Ascending aorta (tissue), 2 donors: Measurements from ENCODE around the gene KRT73. TPM values are rescaled to one million over a fixed set of nuclear protein-coding genes. Genes with fewer than 3 reads are reported as not detected.
A peak's percentile ranks its signal among the peaks of the same experiment; 100 is the strongest.

Source experiments
- DNase-seq, 2 donors: peaks; one replicate each; pipeline ENCODE4 v3.0.0-alpha.2; 2019; ENCODE audit warnings: low spot score in 2 of 2
- H3K27ac ChIP-seq, 2 donors: fragments of 200-600 bp; sonication (generic); one replicate each; pipeline ENCODE4 v1.5.1; 2016 to 2017; ENCODE audit warnings: mild to moderate bottlenecking in 1 of 2
- H3K27me3 ChIP-seq: fragments of 200-600 bp; sonication (generic); one replicate; pipeline ENCODE4 v1.5.1; 2017
- H3K36me3 ChIP-seq, 2 donors: fragments of 200-600 bp; sonication (generic); one replicate each; pipeline ENCODE4 v1.5.1; 2016
- H3K4me1 ChIP-seq, 2 donors: fragments of 200-600 bp; sonication (generic); one replicate each; pipeline ENCODE4 v1.5.1; 2016 to 2017; ENCODE audit warnings: mild to moderate bottlenecking in 1 of 2
- H3K4me3 ChIP-seq, 2 donors: fragments of 200-600 bp; sonication (generic); one replicate each; pipeline ENCODE4 v1.5.1; 2016 to 2017; ENCODE audit warnings: mild to moderate bottlenecking in 1 of 2
- H3K9me3 ChIP-seq, 2 donors: fragments of 200-600 bp; sonication (generic); one replicate each; pipeline ENCODE4 v1.5.1; 2016
- intact Hi-C: fragments of 100-400 bp; cut with DNase I; formaldehyde crosslinking; loops from one replicate; pipeline ENCODE4 v1.15.1; 2023
- total RNA-seq: library from RNA; depleted of rRNA; stranded (reverse); fragments of >200 nt; gene quantifications from one replicate; pipeline ENCODE4 v1.1.0, GENCODE V29; 2016
- TF ChIP-seq, protein P1 (sequence below), 3 experiments: fragments of 200-600 bp in 2 of 3; fragments of 450-650 bp in 1 of 3; sonication (generic) in 2 of 3; IDR thresholded peaks; one replicate each; pipeline ENCODE4 v1.5.1; 2016 to 2019; ENCODE audit warnings: antibody characterized with exemption in 3 of 3, mild to moderate bottlenecking in 1 of 3, moderate library complexity in 1 of 3

Gene KRT73
- total RNA-seq, 1 donor from 2014 or later = not detected

DNA sequence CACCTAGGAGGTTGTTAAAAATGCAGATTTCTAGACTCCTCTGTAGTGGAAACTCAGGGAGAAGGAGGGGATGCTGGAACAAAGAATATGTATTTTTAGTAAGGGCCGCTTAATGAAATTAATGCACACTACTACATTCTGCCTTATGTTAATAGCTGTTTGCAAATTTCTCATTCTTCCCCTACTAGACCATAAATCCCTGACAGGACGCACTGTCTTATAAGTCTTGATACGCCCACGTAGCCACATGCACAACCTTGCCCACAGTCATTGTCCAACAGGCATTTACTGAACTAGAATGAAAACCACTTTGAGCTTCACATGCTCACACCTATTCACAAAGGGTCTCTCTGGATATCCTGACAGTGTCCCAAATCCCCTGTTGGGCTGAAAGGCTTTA, 23.1 kb upstream of the KRT73 start:
- no peak for DNase-seq
- intact Hi-C loops = no loop called here
- H3K9me3 ChIP-seq = no peaks in the 10 kb centered on the region

DNA sequence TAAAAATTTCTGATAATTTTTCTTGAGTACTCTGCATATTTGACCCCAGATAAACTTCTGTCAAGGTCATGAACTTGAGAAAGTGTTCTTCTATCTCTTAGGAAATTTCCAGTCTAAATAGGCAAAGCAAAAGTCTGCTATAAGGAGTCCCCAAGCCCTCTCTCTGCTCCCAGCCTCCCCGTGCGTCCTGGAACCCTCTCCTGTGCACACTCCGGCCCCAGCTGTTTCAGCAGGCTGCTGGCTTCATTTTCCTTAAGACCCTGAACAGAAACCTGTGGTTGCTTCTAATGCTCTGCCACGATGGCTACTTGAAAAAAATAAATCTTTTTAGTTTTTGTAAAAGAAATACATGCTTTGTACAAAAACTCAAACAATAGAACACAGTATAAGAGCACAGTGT, 18.9 kb upstream of the KRT73 start:
- no peaks in the 10 kb centered on the region for H3K4me1 ChIP-seq
- DNase-seq = peak in 1 of 2 donors; percentile 12

More for the DNA sequence above, 23.1 kb upstream of the KRT73 start:
- TF ChIP-seq, protein P1, sequence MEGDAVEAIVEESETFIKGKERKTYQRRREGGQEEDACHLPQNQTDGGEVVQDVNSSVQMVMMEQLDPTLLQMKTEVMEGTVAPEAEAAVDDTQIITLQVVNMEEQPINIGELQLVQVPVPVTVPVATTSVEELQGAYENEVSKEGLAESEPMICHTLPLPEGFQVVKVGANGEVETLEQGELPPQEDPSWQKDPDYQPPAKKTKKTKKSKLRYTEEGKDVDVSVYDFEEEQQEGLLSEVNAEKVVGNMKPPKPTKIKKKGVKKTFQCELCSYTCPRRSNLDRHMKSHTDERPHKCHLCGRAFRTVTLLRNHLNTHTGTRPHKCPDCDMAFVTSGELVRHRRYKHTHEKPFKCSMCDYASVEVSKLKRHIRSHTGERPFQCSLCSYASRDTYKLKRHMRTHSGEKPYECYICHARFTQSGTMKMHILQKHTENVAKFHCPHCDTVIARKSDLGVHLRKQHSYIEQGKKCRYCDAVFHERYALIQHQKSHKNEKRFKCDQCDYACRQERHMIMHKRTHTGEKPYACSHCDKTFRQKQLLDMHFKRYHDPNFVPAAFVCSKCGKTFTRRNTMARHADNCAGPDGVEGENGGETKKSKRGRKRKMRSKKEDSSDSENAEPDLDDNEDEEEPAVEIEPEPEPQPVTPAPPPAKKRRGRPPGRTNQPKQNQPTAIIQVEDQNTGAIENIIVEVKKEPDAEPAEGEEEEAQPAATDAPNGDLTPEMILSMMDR (IDR thresholded peaks at IDR 0.05) = no peak
- no peak overlapping the region for H3K4me3 ChIP-seq
- no peaks in the 10 kb centered on the region for H3K27me3 ChIP-seq
- H3K36me3 ChIP-seq = no peaks in the 10 kb centered on the region
- H3K27ac ChIP-seq = no peak overlapping the region
- no peaks in the 10 kb centered on the region for H3K4me1 ChIP-seq

DNA sequence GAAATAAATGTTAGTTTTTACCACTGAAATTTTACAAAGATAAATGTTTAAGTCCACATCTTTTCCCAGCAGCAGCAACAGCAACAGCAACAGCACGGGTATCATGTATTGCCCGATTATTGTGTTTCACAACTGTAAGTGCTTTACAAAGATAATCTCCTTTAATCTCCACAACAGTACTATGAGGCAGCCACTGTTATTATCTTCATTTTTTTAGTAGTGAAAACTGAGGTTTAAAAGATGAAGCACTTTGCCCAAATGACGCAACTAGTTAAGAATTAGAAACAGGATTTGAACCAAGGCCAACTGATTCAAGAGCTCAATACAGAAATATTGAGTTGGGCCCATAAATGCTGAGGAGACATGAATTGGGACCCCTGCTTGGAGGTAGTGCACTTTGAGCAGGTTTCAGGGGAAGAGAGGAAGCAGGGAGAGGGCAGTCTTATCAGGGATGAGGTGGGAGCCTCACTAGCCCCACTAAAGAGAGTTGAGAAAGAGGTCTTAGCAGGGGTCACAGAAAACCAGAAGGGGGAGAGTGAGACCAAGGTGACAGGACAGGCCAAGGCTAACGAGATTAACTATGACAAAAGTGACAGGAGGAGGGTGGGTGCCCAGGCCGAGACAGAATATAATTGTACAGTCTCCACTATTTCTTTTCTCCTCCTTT, 18.4 kb upstream of the KRT73 start:
- DNase-seq = peak in 1 of 2 donors; percentile 31
- intact Hi-C loops = no loop called here
- Histone ChIP-seq H3K36me3 (no peaks in the 10 kb centered on the region), H3K4me1 (no peaks in the 10 kb centered on the region), H3K27ac (no peak overlapping the region), H3K4me3 (no peak overlapping the region), H3K9me3 (no peaks in the 10 kb centered on the region), H3K27me3 (no peaks in the 10 kb centered on the region)
- TF ChIP-seq, protein P1 (IDR thresholded peaks at IDR 0.05) = no peak

More for the DNA sequence above, 18.9 kb upstream of the KRT73 start:
- TF ChIP-seq, protein P1 (IDR thresholded peaks at IDR 0.05) = no peak
- no peaks in the 10 kb centered on the region for H3K9me3 ChIP-seq
- no peaks in the 10 kb centered on the region for H3K27me3 ChIP-seq
- no peaks in the 10 kb centered on the region for H3K36me3 ChIP-seq
- no peak overlapping the region for H3K4me3 ChIP-seq
- no peak overlapping the region for H3K27ac ChIP-seq
- intact Hi-C loops = no loop called here

DNA sequence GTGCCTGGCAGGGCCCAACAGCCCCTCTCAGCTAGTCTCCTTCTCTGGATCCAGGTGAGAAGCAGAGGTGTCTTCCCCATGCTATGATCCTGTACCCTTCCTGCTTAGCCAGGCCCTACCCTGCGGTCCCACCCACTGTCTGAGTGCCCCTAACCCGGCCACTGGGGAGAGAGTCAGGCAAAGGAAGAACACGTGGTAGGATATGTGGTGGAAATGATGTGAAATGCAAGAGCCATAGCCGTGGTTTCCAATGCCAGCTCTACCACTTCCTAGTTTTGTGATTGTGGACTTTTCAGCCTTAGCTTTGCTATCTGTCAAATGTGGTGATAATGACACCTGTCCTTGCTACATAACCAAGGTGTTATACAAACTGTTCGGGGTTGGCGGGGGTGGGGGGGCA, 17.8 kb upstream of the KRT73 start:
- no peaks in the 10 kb centered on the region for H3K36me3 ChIP-seq
- H3K9me3 ChIP-seq = no peaks in the 10 kb centered on the region
- TF ChIP-seq, protein P1 (IDR thresholded peaks at IDR 0.05) = no peak
- peak in 1 of 2 donors; percentile 31 for DNase-seq
- H3K4me3 ChIP-seq = no peak overlapping the region
- H3K27ac ChIP-seq = no peak overlapping the region
- no peaks in the 10 kb centered on the region for H3K4me1 ChIP-seq
- H3K27me3 ChIP-seq = no peaks in the 10 kb centered on the region
- intact Hi-C loops = no loop called here

DNA sequence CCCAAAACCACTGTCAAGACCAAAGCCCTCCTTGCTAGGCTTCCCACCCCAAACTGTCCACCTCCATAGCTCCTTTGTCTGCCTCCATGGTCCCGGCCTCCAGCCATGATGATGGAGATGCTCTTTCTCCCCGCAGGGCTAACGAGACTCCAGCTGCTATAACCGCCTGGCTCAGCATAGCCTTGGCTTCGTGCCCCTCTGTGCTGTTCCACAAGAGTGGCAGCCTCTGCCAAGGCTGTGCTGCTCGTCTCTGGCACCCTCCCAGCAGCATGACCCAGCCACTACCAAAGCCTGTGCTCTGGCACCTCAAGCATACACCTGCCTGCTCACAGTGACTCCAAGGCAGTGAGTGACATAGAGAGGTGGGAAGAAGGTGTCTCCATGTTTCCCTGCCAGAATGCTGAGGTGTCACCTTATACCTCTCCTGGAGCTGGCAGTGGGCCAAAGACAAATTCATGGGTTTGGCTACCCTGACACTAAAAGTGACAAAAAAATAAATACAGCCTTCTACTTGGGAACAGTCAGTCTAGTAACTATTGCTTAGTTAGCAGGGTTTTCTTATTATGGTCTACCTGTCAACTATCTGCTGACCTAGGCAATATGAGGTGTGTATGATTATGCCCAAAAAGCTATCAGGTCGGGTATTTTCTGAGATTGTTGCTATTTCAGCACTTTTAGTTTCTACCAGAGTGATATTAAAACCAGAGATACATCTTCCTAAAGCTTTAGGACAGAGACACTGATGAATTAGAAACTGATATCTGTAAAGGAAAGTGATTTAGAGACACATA, 16.1 kb upstream of the KRT73 start:
- no peaks in the 10 kb centered on the region for H3K4me1 ChIP-seq
- no peak overlapping the region for H3K4me3 ChIP-seq
- H3K36me3 ChIP-seq = no peaks in the 10 kb centered on the region
- no peaks in the 10 kb centered on the region for H3K9me3 ChIP-seq
- H3K27me3 ChIP-seq = no peaks in the 10 kb centered on the region
- no peak overlapping the region for H3K27ac ChIP-seq
- intact Hi-C loops = no loop called here
- TF ChIP-seq, protein P1 (IDR thresholded peaks at IDR 0.05) = no peak
- peak in 1 of 2 donors; percentile 35 for DNase-seq
